OCI-LY7 (cell line): ENCODE results near the gene NEDD1. TPM values are rescaled to one million over a fixed set of nuclear protein-coding genes. Genes with fewer than 3 reads are reported as not detected.

ENCODE experiments used
- BruUV-seq: library from RNA; stranded (reverse); fragments of 400-500 nt; replicated peaks from 2 replicates; lab custom pipeline; 2021; lab: Mats Ljungman, UMichigan
- CTCF ChIA-PET: fragments of 300-600 bp; sonication (Branson Sonifier 250); formaldehyde crosslinking; loops from one replicate; lab custom pipeline; 2022; ENCODE audit warnings: antibody characterized with exemption; ENCODE audit not compliant: unreplicated experiment; lab: Charles Lee
- POLR2A ChIA-PET: fragments of 300-600 bp; sonication (Branson Sonifier 250); formaldehyde crosslinking; loops from one replicate; lab custom pipeline; 2022; ENCODE audit warnings: antibody characterized with exemption; lab: Charles Lee
- DNase-seq: peaks from one replicate; pipeline ENCODE4 v3.0.0-alpha.2; 2015; ENCODE audit warnings: low spot score
- H2AFZ ChIP-seq: fragments of 200-600 bp; sonication (generic), shearing (Covaris generic); 2 replicates; pipeline ENCODE4 v1.6.1; 2014; ENCODE audit warnings: mild to moderate bottlenecking, antibody characterized with exemption, low read length, moderate library complexity
- H3K27ac ChIP-seq: fragments of 200-600 bp; sonication (generic); 2 replicates; pipeline ENCODE4 v1.5.1; 2014; ENCODE audit warnings: mixed run types, low read depth, mild to moderate bottlenecking, moderate library complexity, low read length, inconsistent platforms; ENCODE audit not compliant: poor library complexity, severe bottlenecking
- H3K36me3 ChIP-seq: fragments of 200-600 bp; sonication (generic); 2 replicates; pipeline ENCODE4 v1.6.1; 2014; ENCODE audit warnings: mild to moderate bottlenecking, antibody characterized with exemption, low read length, moderate library complexity, mixed read lengths; ENCODE audit not compliant: insufficient read depth
- H3K4me1 ChIP-seq: fragments of 200-600 bp; sonication (generic); 2 replicates; pipeline ENCODE4 v1.5.1; 2014; ENCODE audit warnings: mild to moderate bottlenecking, low read length; ENCODE audit not compliant: insufficient read depth, poor library complexity, severe bottlenecking
- H3K4me2 ChIP-seq: fragments of 200-600 bp; sonication (generic); 2 replicates; pipeline ENCODE4 v1.6.1; 2014; ENCODE audit warnings: mild to moderate bottlenecking, low read length
- H3K4me3 ChIP-seq: fragments of 200-600 bp; sonication (generic); 2 replicates; pipeline ENCODE4 v1.5.1; 2014; ENCODE audit warnings: mild to moderate bottlenecking, low read depth, low read length; ENCODE audit not compliant: poor library complexity, severe bottlenecking
- H3K79me2 ChIP-seq: fragments of 200-600 bp; sonication (generic); 2 replicates; pipeline ENCODE4 v1.6.1; 2016; ENCODE audit warnings: low read depth, mild to moderate bottlenecking, low read length, moderate library complexity, mixed read lengths; ENCODE audit not compliant: insufficient read depth
- H3K9me2 ChIP-seq: fragments of 200-600 bp; sonication (generic); 2 replicates; pipeline ENCODE4 v1.6.1; 2016; ENCODE audit warnings: mild to moderate bottlenecking, low read length, mixed read lengths; ENCODE audit not compliant: insufficient read depth
- H3K9me3 ChIP-seq: fragments of 200-600 bp; sonication (generic); 2 replicates; pipeline ENCODE4 v1.6.1; 2014; ENCODE audit warnings: mild to moderate bottlenecking, mixed run types, low read length, mixed read lengths
- H4K20me1 ChIP-seq: fragments of 200-600 bp; sonication (generic); 2 replicates; pipeline ENCODE4 v1.6.1; 2014; ENCODE audit warnings: mild to moderate bottlenecking, antibody characterized with exemption, low read length, moderate library complexity, mixed read lengths; ENCODE audit not compliant: insufficient read depth
- EZH2phosphoT487 ChIP-seq: fragments of 200-600 bp; sonication (generic); IDR thresholded peaks from 2 replicates; pipeline ENCODE4 v1.6.1; 2018; ENCODE audit warnings: low read depth, borderline replicate concordance, mild to moderate bottlenecking, mixed run types, antibody characterized with exemption, low read length, moderate library complexity, mixed read lengths
- intact Hi-C: fragments of 100-400 bp; cut with micrococcal nuclease; formaldehyde crosslinking; loops from one replicate; pipeline ENCODE4 v1.10.0; 2022; ENCODE audit not compliant: unreplicated experiment
- total RNA-seq, 2 experiments: library from RNA; depleted of rRNA in 1 of 2; stranded (reverse); fragments of >200 nt in 1 of 2; shearing (Covaris generic) in 1 of 2; gene quantifications; 2 replicates each; pipeline ENCODE4 v1.2.3, GENCODE V29; 2014 to 2022
- TF ChIP-seq, protein P1 (sequence below): fragments of 200-600 bp; sonication (generic); conservative IDR thresholded peaks from 2 replicates; pipeline ENCODE4 v1.5.1; 2014; ENCODE audit warnings: mild to moderate bottlenecking, antibody characterized with exemption, low read length, moderate library complexity, mixed read lengths

NEDD1 gene
- total RNA-seq, 2 experiments from 2014 or later, result 32.8 to 39.2 TPM

DNA sequence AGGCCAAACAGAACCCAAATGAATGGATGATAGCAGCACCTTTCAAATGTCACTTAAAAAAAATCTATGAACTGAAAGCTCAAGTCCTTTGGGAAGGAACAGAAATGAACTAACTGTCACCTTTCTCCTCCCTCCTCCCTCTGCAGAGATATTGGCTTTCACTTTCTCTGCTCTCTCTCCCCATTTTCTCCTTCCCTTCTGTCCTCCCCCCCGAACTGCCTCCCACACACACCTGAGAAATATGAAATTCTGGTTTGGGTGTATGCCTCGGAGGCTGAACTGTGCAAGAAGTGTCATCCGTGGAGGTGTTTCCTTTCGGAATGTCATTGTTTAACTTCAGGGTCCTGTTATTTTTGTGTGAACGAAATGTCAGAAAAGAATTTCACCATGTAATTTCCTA is 87.8 kb downstream of the NEDD1 start:
- H3K4me1 ChIP-seq, result peaks cover 38% of the 10 kb centered on the region
- ChIA-PET CTCF (no interaction called here), POLR2A (interaction anchor here (0.7 kb wide), 2 partner anchors 21 to 863 kb away, joined by 4 read pairs; no protein-coding TSS in a partner anchor)
- H3K4me3 ChIP-seq, result peak overlapping the region; percentile 45
- H3K9me2 ChIP-seq, result no peaks in the 10 kb centered on the region
- no peaks in the 10 kb centered on the region for H3K79me2 ChIP-seq
- no peak for TF ChIP-seq EZH2phosphoT487
- intact Hi-C loops, result no loop called here
- H3K27ac ChIP-seq, result peak overlapping the region; percentile 60
- no peaks in the 10 kb centered on the region for H4K20me1 ChIP-seq
- H3K4me2 ChIP-seq, result peak overlapping the region; percentile 64
- BruUV-seq, result no TSS peak
- no peaks in the 10 kb centered on the region for H3K9me3 ChIP-seq
- no peaks in the 10 kb centered on the region for H3K36me3 ChIP-seq
- DNase-seq, result no peak
- H2AFZ ChIP-seq, result peak overlapping the region; percentile 71; the same call in 1 of the 2 replicates

DNA sequence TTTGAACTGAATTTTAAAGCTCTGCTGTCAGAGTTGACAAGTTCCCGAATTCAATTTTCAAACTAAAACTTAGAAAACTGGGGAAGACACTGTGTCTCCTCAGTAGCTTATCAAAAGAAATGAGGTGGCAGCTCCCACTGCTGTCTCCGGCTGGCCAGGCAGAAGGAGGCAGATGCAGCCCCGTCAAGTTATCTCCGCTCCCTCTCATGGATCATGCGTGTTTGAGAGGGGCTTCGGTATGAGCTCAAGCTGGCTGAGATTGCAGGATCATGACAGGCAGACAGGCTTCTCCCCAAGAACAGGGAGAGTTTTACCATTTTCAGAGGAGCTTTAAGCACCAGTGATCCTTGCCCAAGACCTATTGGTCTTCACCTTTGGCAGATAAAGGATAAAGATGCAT is 88.8 kb downstream of the NEDD1 start:
- BruUV-seq, result no TSS peak
- H3K79me2 ChIP-seq, result no peaks in the 10 kb centered on the region
- peak overlapping the region; percentile 71; the same call in 1 of the 2 replicates for H2AFZ ChIP-seq
- H3K4me3 ChIP-seq, result no peak overlapping the region
- TF ChIP-seq EZH2phosphoT487, result no peak
- TF ChIP-seq, protein P1, sequence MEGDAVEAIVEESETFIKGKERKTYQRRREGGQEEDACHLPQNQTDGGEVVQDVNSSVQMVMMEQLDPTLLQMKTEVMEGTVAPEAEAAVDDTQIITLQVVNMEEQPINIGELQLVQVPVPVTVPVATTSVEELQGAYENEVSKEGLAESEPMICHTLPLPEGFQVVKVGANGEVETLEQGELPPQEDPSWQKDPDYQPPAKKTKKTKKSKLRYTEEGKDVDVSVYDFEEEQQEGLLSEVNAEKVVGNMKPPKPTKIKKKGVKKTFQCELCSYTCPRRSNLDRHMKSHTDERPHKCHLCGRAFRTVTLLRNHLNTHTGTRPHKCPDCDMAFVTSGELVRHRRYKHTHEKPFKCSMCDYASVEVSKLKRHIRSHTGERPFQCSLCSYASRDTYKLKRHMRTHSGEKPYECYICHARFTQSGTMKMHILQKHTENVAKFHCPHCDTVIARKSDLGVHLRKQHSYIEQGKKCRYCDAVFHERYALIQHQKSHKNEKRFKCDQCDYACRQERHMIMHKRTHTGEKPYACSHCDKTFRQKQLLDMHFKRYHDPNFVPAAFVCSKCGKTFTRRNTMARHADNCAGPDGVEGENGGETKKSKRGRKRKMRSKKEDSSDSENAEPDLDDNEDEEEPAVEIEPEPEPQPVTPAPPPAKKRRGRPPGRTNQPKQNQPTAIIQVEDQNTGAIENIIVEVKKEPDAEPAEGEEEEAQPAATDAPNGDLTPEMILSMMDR, result no peak
- H3K27ac ChIP-seq, result no peak overlapping the region
- no peaks in the 10 kb centered on the region for H4K20me1 ChIP-seq
- no peak for DNase-seq
- POLR2A ChIA-PET, result interaction anchor here (0.9 kb wide), 1 partner anchor 9 kb away, joined by 3 read pairs; no protein-coding TSS in a partner anchor
- no peaks in the 10 kb centered on the region for H3K9me2 ChIP-seq
- CTCF ChIA-PET, result no interaction called here
- peaks cover 37% of the 10 kb centered on the region for H3K4me1 ChIP-seq
- H3K9me3 ChIP-seq, result no peaks in the 10 kb centered on the region
- H3K4me2 ChIP-seq, result peak overlapping the region; percentile 64; the same call in 1 of the 2 replicates
- no peaks in the 10 kb centered on the region for H3K36me3 ChIP-seq
- intact Hi-C loops, result no loop called here

GRCh38 chr12:96997797-96998484 is 90.9 kb downstream of the NEDD1 start:
- no peaks in the 10 kb centered on the region for H3K9me2 ChIP-seq

More at GRCh38 chr12:96997797-96998484, 90.9 kb downstream of the NEDD1 start:
- Histone ChIP-seq H2AFZ (0 out of 2 replicates have a peak overlapping the region, but pooled peaks have one; percentile 19), H4K20me1 (no peaks in the 10 kb centered on the region), H3K27ac (no peak overlapping the region), H3K4me2 (no peak overlapping the region), H3K79me2 (no peaks in the 10 kb centered on the region), H3K4me3 (no peak overlapping the region), H3K36me3 (no peaks in the 10 kb centered on the region), H3K9me3 (no peaks in the 10 kb centered on the region), H3K4me1 (peaks cover 30% of the 10 kb centered on the region)
- DNase-seq, result no peak
- intact Hi-C loops, result no loop called here
- no TSS peak for BruUV-seq
- ChIA-PET CTCF (no interaction called here), POLR2A (interaction anchor here (0.7 kb wide), 1 partner anchor 11 kb away, joined by 4 read pairs; no protein-coding TSS in a partner anchor)
- TF ChIP-seq, protein P1, result no peak
- no peak for TF ChIP-seq EZH2phosphoT487
